AML-193 (cell line): Measurements from ENCODE around the gene TRPM3.

Experiments
- DNase-seq, 2 experiments: peaks; one replicate each; lab custom pipeline; 2025; lab: John Stamatoyannopoulos, UW

TRPM3 gene

DNA sequence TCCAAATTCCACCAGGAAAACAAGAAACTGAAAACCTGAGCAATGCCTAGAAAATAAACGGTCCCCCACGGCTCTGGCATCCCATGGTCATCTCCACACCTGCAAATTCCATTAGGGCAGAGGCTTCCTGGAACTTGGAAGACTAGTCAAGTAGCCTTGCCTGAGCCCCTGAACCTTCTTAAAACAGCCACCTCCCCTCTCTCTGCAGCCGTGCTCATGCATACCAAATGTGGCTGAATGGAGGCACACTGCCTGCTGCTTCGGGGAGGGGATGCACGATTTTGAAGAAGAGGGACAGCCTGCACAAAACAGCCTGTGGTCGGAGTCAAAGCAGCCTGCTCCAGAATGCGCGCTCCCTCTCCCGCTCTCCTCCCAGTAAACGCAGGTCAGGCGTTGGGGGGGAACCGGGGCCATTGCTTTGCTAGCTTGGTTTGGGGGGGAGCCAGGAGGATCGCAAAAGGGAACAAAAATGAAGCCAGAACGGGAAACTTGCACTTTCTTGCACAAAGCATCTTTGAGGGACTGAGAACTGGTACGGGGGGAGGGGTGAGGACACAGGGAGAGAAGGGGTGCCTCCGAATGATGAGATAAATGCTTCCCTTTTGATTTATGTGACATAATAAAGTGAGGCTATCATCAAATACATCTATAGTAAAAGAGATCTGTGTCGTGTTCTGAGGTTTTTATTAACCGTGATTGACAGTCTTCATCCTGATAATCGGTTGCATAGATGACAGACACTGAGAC, at the start of gene TRPM3:
TSS of gene TRPM3 (minus strand) at position 347 of the 747 bp plus-strand sequence. CDS start at position 80, 267 bp downstream.
- no peak for DNase-seq

DNA sequence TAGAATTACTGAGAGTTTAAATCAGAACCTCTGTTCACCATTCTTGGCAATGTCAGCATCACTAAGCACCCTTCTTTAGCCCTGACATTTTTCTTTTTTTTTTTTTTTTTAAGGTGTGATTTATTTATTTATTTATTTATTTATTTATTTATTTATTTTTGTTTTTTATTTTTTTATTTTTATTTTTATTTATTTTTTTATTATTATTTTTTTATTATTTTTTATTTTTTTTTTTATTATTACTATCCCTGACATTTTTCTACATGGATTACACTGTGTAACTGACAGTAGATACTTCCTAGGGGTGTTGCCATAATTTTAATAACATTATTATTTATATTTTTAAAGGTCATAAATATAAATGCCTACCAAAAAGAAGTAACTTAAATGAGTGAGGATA, 47.0 kb upstream of the TRPM3 start:
- no peak for DNase-seq

- DNase-seq, result no peak
Measured at GRCh38 chr9:71162126-71162525, 40.7 kb upstream of the TRPM3 start.

DNA sequence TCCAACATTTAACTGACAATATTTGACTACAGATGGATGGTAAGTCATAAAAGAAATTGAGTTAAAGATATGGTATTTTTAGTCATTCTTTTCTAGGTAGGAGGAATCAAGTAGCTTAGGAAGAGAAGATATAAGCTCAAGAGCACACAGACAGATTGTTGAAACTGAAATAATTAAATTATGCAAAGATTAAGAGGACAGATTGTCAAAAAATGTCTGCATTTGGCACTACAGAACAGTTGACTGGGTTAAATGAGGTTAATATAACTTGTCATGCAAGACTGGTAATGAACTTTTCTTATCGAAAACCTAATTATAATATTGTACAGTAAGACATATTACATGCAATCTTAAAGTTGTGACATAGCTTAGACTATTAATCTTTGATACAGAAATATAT, 36.3 kb upstream of the TRPM3 start:
- no peak for DNase-seq

DNA sequence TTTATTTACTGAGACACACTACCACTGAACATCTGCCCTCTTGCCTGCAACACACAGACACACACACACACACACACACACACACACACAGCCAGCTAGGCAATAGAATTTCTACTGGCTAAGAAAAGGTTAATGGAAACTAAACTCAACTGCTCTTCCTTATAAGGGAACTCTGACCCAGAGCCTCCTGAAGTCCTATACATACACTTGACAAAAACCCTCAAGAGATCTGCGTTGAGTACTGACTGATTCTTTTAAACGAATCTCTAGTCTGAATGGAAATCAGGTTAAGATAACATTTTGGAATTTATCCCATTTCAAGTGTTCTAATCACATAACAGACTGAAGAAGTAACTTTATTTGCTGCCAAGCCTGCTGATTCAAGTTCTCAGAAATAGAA, 25.9 kb upstream of the TRPM3 start:
- no peak for DNase-seq

- DNase-seq, result no peak
Measured at GRCh38 chr9:71146511-71146910, 25.1 kb upstream of the TRPM3 start.

GRCh38 chr9:71145179-71145578, 23.8 kb upstream of the TRPM3 start:
- DNase-seq, result no peak

DNA sequence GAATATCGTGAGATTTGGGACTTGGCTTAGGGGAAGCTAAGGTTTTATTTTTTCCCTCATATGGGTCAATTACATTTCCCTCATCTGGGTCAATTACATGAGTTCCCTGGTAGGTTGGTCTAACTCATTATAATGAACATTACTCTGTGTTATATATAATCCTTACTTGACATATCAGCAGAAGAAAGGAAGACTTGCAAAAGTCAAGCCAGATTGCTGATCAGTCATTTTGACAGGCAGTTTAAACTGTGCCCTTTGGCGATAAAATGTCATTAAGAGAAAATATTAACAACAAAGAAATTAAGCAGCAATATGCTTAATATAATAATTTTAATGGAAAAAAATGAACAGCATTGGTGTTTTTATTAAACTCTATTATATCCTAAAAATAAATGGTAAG, 23.1 kb upstream of the TRPM3 start:
- DNase-seq, result no peak

DNA sequence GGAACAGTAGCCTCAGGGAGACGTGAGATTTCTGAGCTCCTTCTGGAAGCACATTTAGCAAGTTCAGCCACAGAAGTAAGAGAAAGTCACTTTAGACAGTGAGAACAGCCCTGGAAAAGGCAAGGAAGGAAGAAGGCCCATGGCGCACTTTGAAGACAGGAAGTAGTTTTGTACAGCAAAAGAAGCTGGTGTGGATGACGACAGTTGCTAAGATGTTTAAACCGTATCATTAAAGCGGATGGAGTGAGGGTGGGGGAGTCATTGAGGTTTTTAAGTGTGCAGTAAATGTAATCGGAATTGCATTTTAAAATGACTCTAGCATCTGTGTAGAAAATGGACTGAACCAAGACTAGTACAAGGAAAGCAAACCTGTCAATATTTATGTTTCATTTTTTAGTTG, 15.3 kb upstream of the TRPM3 start:
- DNase-seq, result no peak

DNA sequence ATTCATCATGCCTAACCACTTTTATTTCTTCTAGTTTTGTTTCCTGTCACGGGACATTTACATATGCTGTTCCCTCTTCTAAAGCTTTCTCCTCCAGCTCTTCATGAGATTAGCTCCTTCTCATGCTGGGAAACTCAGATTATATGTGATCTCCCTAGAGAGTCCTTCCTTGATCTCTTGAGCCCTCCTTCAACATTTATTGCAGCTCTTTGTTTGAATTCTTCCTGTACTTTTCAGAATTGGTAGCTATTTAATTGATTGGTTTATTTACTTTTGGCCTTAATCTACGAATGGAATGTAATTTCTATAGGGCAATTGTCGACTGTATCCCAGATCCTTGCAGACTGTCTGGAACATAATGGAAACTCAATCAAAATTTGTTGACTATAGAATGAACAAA, 9.7 kb upstream of the TRPM3 start:
- no peak for DNase-seq

GRCh38 chr9:71130521-71130920, 9.1 kb upstream of the TRPM3 start:
- DNase-seq, result no peak

DNA sequence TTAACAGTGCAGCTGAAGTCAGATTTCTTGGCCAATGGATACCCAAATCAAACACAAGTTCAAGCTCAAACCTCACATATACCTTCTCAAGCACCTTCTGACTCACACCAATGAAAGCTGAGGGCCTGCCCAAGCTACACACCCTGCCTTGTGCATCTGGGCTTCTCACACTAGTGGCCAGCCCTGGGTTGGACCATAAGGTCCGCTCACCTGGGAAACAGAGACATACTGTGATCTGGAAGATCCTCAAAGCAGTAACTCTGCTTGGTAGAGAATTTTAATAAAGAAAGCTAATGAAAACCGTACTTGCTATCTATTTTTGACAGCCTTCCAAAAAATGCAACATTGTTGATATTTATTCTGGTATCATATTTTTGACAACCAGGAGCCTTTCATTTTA, 7.4 kb upstream of the TRPM3 start:
- DNase-seq, result no peak

GRCh38 chr9:71127301-71127700, 5.9 kb upstream of the TRPM3 start:
- no peak for DNase-seq

DNA sequence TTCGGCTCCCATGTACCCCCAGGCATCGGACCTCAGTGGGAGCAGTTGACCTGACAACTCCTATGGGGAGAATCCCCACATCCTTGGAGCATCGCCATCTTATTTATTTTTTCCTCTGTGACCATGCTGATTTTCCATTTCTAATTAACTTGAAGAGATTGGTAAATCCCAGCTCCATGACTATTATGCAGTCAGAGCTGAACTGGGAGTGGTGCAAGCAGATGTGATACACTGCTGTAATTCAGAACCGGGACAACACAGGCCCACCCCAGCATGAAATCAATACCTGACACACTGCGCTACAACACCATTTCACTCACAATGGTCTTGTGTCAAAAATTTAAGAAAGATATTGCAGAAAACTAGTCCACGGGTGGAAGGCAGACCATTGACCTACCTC, 1.0 kb upstream of the TRPM3 start:
- no peak for DNase-seq

- no peak for DNase-seq
Measured at GRCh38 chr9:71122022-71122275, 528 bp upstream of the TRPM3 start.

- DNase-seq, result no peak
Measured at GRCh38 chr9:71120501-71121247, 747 bp downstream of the TRPM3 start.

DNA sequence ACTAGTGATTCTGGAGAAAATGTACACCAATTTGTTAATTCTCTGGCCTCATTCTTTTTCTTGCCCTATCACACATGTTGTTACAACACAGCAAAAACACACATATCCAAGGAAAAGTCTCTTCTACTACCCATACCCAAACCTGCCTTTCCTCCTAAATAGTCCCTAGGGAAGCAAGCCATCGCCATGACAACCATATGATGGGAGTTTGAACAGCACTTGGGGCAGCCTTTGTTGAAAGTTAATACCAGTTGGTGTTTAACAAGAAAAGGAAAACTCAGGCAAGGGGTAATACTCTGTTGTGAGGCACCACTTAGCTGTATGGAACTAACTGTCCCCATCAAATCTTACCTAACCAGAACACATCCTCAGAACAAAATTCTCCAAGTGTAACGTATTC, 1.7 kb downstream of the TRPM3 start:
- no peak for DNase-seq

DNA sequence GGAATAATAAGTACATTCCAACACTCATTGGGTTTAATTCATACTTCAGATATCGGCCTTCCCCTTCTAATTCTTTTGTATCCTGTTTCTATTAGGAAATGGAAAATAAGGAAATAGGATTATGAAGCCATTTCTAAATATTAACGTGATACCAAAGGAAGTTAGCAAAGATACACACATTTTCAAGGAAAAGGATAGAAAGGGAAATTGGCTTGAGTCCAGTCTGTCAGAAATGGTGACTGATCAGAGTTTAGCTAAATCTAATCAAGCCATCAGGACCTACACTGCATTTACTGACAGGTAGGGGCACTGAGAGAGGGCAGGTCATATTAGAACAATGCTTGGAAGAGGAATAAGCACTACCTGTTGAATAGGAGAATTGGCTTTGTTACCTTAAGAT, 3.1 kb downstream of the TRPM3 start:
- DNase-seq, result no peak

- DNase-seq, result no peak
Measured at GRCh38 chr9:71115448-71115975, 5.9 kb downstream of the TRPM3 start.

DNA sequence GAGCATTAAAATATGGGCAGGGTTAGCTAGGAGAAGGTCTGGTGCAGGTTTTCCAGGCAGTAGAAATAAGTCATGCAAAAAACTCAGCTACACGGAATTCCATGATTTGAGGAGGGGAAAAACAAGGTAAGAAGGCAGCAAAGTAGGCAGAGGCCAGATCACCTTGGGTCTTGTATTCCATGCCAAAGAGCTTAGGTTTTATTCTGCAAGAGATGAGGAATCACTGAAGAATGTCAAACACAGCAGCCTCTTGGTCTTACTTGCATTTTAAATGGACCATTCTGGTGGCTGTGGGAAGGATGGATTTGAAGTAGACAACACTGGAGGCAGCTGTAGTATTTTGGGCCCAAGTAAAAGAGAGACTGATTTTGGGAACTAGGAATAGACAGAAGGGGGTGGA, 8.6 kb downstream of the TRPM3 start:
- no peak for DNase-seq

DNA sequence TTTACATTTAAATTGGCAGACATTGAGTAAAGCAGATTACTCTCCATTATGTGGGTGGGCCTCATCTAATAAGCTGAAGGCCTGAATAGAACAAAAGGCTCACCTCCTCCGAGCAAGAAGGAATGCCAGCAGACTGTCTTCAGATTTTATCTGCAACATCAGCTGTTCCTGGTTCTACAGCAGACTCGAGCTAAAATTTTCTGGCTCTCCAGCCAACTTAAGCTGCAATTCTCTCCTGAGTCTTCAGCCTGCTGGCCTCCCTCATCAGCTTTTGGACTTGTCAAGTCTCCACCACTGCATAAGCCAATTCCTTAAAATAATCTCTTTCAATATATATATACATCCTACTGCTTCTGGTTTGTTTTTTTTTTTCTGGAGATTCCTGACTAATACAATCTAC, 12.5 kb downstream of the TRPM3 start:
- no peak for DNase-seq

DNA sequence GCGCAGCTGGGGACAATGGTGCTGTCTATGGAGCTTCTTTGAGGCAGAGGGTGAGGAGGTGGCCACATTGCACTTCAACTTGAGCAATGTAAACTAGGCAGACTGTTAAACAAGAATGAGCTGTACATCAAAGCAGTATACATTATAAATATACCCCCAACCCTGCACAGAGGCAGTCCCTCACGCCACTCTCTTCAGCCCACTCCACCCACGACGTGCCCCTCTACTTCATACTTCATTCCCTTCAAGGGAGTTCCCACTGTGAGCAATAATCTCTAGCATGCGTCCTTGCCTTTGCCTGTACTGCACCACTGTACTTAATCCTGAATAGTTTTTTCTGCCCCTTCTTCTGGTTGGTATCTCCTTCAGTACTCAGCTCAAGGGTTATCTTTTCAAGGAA, 14.4 kb downstream of the TRPM3 start:
- DNase-seq, result no peak

- DNase-seq, result no peak
Measured at GRCh38 chr9:71105192-71105591, 16.2 kb downstream of the TRPM3 start.

GRCh38 chr9:71098801-71099200, 22.6 kb downstream of the TRPM3 start:
- no peak for DNase-seq
